Skeletal muscle satellite cell (primary cell): ENCODE results near the gene TLNRD1.

Experiments used
- H3K27me3 ChIP-seq: 2 replicates; pipeline ENCODE4 v1.7.0; 2013; ENCODE audit warnings: low read length; ENCODE audit not compliant: control insufficient read depth, insufficient read depth
- H3K36me3 ChIP-seq: 2 replicates; pipeline ENCODE4 v1.7.0; 2013; ENCODE audit warnings: mild to moderate bottlenecking, control low read depth, low read length; ENCODE audit not compliant: insufficient read depth
- H3K4me1 ChIP-seq: 2 replicates; pipeline ENCODE4 v1.7.0; 2013; ENCODE audit warnings: low read length; ENCODE audit not compliant: control insufficient read depth, insufficient read depth
- H3K4me2 ChIP-seq: 2 replicates; pipeline ENCODE4 v1.7.0; 2013; ENCODE audit warnings: mild to moderate bottlenecking, low read length
- H3K4me3 ChIP-seq: 2 replicates; pipeline ENCODE4 v1.7.0; 2013; ENCODE audit warnings: low read length
- H3K9ac ChIP-seq: 2 replicates; pipeline ENCODE4 v1.7.0; 2013; ENCODE audit warnings: mild to moderate bottlenecking, low read depth, low read length, moderate library complexity
- H3K9me3 ChIP-seq: replicated peaks from 2 replicates; pipeline ENCODE4 v1.7.0; 2013; ENCODE audit warnings: mild to moderate bottlenecking, control low read depth, low read length

Gene TLNRD1

GRCh38 chr15:80979538-80980200, 21.1 kb upstream of the TLNRD1 start:
- Histone ChIP-seq H3K4me1 (peaks cover 6% of the 10 kb centered on the region), H3K4me3 (no peak overlapping the region), H3K36me3 (peaks cover 18% of the 10 kb centered on the region), H3K9ac (no peak overlapping the region), H3K4me2 (no peak overlapping the region), H3K27me3 (no peaks in the 10 kb centered on the region), H3K9me3 (no peaks in the 10 kb centered on the region)

- Histone ChIP-seq H3K9ac (no peak overlapping the region), H3K4me1 (peaks cover 6% of the 10 kb centered on the region), H3K4me3 (no peak overlapping the region), H3K4me2 (no peak overlapping the region), H3K9me3 (no peaks in the 10 kb centered on the region), H3K27me3 (no peaks in the 10 kb centered on the region), H3K36me3 (peaks cover 18% of the 10 kb centered on the region)
Measured at GRCh38 chr15:80982205-80982604, 18.5 kb upstream of the TLNRD1 start.

- no peaks in the 10 kb centered on the region for H3K27me3 ChIP-seq
- H3K4me3 ChIP-seq: no peak overlapping the region
- no peak overlapping the region for H3K9ac ChIP-seq
- H3K9me3 ChIP-seq: no peaks in the 10 kb centered on the region
- peaks cover 18% of the 10 kb centered on the region for H3K36me3 ChIP-seq
- peaks cover 6% of the 10 kb centered on the region for H3K4me1 ChIP-seq
- H3K4me2 ChIP-seq: no peak overlapping the region
Measured at GRCh38 chr15:80982839-80983238, 17.9 kb upstream of the TLNRD1 start.

DNA sequence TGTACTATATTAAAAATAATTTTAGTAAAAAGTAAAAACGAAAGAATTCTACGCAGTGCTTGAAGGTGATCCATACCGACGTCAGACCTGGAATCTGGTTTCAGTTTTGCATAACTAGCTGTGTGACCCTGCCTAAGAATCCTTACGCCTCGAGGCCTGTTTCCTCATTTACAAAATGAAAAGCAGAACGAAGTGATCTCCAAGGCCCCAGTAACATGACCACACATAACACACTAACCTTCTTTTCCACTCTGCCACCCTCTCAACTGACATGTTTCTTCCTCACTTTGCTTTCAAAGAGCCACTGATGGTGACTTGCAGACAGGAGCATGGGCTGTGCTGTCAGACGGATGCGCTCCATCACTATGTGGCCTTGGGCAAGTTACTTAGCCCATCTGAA, 15.9 kb upstream of the TLNRD1 start:
- H3K4me2 ChIP-seq: no peak overlapping the region
- no peak overlapping the region for H3K4me3 ChIP-seq
- H3K9me3 ChIP-seq: no peaks in the 10 kb centered on the region
- peaks cover 7% of the 10 kb centered on the region for H3K36me3 ChIP-seq
- H3K4me1 ChIP-seq: peaks cover 10% of the 10 kb centered on the region
- no peak overlapping the region for H3K9ac ChIP-seq
- H3K27me3 ChIP-seq: no peaks in the 10 kb centered on the region

- Histone ChIP-seq H3K4me1 (peaks cover 21% of the 10 kb centered on the region), H3K36me3 (no peaks in the 10 kb centered on the region), H3K4me3 (no peak overlapping the region), H3K27me3 (no peaks in the 10 kb centered on the region), H3K4me2 (no peak overlapping the region), H3K9ac (no peak overlapping the region), H3K9me3 (no peaks in the 10 kb centered on the region)
Measured at GRCh38 chr15:80985981-80986380, 14.7 kb upstream of the TLNRD1 start.

- no peak overlapping the region for H3K4me3 ChIP-seq
- H3K36me3 ChIP-seq: no peaks in the 10 kb centered on the region
- H3K27me3 ChIP-seq: no peaks in the 10 kb centered on the region
- H3K9ac ChIP-seq: no peak overlapping the region
- peaks cover 26% of the 10 kb centered on the region for H3K4me1 ChIP-seq
- no peaks in the 10 kb centered on the region for H3K9me3 ChIP-seq
- H3K4me2 ChIP-seq: no peak overlapping the region
Measured at GRCh38 chr15:80986487-80986886, 14.2 kb upstream of the TLNRD1 start.

- H3K36me3 ChIP-seq: no peaks in the 10 kb centered on the region
- peak overlapping the region; percentile 95 for H3K4me3 ChIP-seq
- H3K9ac ChIP-seq: peak overlapping the region; percentile 84
- peaks cover 34% of the 10 kb centered on the region for H3K4me1 ChIP-seq
- no peaks in the 10 kb centered on the region for H3K27me3 ChIP-seq
- no peaks in the 10 kb centered on the region for H3K9me3 ChIP-seq
- H3K4me2 ChIP-seq: peak overlapping the region; percentile 89
Measured at GRCh38 chr15:80988148-80988796, 12.5 kb upstream of the TLNRD1 start.

DNA sequence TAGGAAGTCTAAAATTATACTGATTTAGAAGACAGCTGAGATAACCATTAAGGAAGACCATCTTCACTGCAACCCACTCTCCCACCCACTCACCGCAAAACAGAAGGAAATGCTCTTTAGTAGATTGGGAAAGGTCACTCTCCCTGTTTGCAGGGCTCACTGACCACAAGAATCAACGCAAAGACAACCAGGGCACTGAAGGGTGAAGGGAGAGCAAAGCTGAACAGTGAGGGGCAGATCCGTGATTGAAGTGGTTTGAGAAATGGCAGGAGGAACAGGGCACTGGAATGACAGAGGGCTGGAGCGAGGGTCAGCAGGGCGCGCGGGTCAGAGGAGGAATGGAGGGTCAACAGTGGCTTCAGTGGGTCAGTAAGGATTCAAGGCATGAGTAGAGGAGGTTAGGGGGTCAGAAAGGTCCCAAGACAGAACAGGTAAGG, 11.6 kb upstream of the TLNRD1 start:
- no peaks in the 10 kb centered on the region for H3K27me3 ChIP-seq
- H3K4me1 ChIP-seq: peaks cover 34% of the 10 kb centered on the region
- H3K4me2 ChIP-seq: peak overlapping the region; percentile 89

DNA sequence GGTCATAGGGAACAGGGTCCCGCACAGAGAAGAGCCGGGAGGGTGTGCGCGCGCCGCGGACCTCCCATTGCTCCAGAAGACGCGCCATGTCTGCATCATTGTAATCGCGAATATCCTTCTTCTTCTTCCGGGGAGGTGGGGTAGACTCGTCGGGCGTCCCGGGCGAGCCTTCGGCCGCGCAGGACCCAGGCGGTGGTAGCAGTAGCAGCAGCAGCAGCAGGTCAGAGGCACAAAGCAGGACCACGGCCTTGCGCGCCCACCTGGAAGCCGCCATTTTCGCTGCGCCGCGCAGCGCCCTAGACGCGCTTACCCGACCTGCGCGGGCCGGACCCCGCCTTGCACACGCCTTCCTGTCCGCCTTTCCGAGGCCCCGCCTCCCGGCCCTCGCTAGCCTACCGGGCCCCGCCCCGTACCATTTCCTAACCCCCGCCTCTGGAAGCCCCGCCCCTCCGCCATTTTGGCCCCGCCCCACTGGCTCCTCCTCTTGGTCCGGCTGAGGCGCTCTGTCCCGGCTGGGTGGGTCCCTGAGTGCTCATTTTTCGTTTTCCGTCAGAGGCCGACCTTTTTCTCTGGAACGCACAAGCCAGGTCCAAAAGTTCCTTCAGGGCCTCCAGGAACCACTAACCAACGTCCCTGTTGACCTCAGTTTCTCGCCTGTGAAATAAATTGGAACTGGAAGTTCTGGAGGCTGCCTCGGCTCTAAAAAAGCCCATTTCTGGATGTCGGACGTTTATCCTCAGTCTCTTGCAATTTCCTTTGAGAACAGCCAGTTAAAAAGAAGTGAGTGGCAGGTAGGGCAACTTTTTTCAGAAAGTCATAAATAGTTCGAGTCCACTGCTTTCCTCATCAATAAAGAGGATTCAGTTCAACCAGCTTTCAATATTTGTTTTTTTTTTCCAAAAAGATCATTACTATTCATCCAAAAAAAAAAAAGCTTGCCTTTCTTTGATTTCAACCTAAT, 10.9 kb upstream of the TLNRD1 start, which contains the start of gene MESD:
TSS of gene MESD (minus strand) at position 302 of the 961 bp plus-strand sequence. CDS start at position 274, 28 bp downstream.
- H3K27me3 ChIP-seq: no peaks in the 10 kb centered on the region
- peak within 1 kb of the TSS; percentile 98 for H3K4me2 ChIP-seq
- H3K9ac ChIP-seq: peak within 1 kb of the TSS; percentile 91
- H3K4me3 ChIP-seq: peak within 1 kb of the TSS; percentile 95
- peaks cover 34% of the 10 kb centered on the region for H3K4me1 ChIP-seq
- H3K9me3 ChIP-seq: no peaks in the 10 kb centered on the region
- no peaks in the 10 kb centered on the region for H3K36me3 ChIP-seq

More for the DNA sequence above, 11.6 kb upstream of the TLNRD1 start:
- Histone ChIP-seq H3K9ac (peak overlapping the region; percentile 84), H3K4me3 (peak overlapping the region; percentile 95), H3K36me3 (no peaks in the 10 kb centered on the region), H3K9me3 (no peaks in the 10 kb centered on the region)

DNA sequence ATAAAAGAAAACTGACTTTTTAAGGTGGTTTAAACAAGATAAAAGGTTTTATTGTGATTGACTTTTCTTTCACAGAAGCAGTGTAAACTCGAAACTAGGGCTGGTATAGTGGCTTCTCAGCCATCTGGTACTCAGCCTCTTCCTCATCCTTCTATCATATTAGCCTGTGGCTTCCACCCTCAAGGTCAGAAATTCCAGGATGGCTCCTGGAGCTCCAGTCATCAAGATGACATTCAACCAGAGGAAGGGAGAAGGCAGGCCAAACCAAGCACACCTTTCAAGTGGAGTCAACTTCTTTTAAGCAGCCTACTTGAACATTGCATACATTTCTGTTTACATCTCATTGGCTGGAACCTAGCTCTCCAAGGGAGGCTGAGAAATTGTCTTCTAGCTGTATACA, 9.8 kb upstream of the TLNRD1 start:
- Histone ChIP-seq H3K27me3 (no peaks in the 10 kb centered on the region), H3K9me3 (no peaks in the 10 kb centered on the region), H3K4me2 (peak overlapping the region; percentile 98), H3K36me3 (no peaks in the 10 kb centered on the region), H3K4me3 (no peak overlapping the region), H3K9ac (no peak overlapping the region), H3K4me1 (peaks cover 34% of the 10 kb centered on the region)

- H3K36me3 ChIP-seq: no peaks in the 10 kb centered on the region
- no peaks in the 10 kb centered on the region for H3K27me3 ChIP-seq
- H3K4me3 ChIP-seq: no peak overlapping the region
- no peaks in the 10 kb centered on the region for H3K9me3 ChIP-seq
- H3K9ac ChIP-seq: no peak overlapping the region
- H3K4me2 ChIP-seq: peak overlapping the region; percentile 5
- H3K4me1 ChIP-seq: peaks cover 34% of the 10 kb centered on the region
Measured at GRCh38 chr15:80991421-80991820, 9.3 kb upstream of the TLNRD1 start.
